AG09319 (cell line): ENCODE data around the gene PCNX2.

Experiments used
- DNase-seq: peaks from one replicate; pipeline ENCODE4 v3.0.0-alpha.2; 2010; ENCODE audit warnings: low read depth; ENCODE audit errors: extremely low read depth
- CTCF ChIP-seq: IDR thresholded peaks from 2 replicates; pipeline ENCODE4 v1.5.1; 2011; ENCODE audit warnings: low read depth, mild to moderate bottlenecking, inconsistent platforms, low read length, moderate library complexity

The PCNX2 gene

GRCh38 chr1:233042834-233043233 lies 252.7 kb downstream of the PCNX2 start:
- DNase-seq, result no peak
- no peak for TF ChIP-seq CTCF

GRCh38 chr1:233040494-233040893 lies 255.0 kb downstream of the PCNX2 start:
- TF ChIP-seq CTCF, result no peak
- no peak for DNase-seq

GRCh38 chr1:233038581-233038980 lies 256.9 kb downstream of the PCNX2 start:
- no peak for DNase-seq
- TF ChIP-seq CTCF, result no peak

GRCh38 chr1:233037843-233038242 lies 257.7 kb downstream of the PCNX2 start:
- no peak for DNase-seq
- TF ChIP-seq CTCF, result no peak

GRCh38 chr1:233034836-233035235 lies 260.7 kb downstream of the PCNX2 start:
- TF ChIP-seq CTCF, result no peak
- DNase-seq, result no peak

DNA sequence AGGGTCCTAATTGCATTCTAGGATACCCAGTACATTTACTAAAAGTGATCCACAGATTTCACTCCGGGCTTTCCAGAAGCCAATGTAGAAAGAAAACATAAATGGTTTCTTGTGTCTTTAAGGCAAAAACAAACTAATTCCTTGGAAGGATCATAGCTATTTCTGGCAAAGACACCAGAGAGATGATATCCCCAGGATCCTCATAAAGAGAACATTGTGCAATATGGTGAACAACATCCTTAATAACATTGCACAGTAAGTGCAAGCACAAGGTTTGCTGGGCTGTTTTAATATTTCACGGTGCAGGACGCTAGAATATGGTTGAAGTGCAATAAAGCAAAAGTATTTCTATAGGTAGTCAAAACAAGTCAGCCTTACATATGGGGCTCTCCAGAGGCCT lies 262.2 kb downstream of the PCNX2 start:
- no peak for TF ChIP-seq CTCF
- DNase-seq, result no peak

- DNase-seq, result no peak
- no peak for TF ChIP-seq CTCF
Measured at GRCh38 chr1:233032916-233033315, 262.6 kb downstream of the PCNX2 start.
